Right cardiac atrium (tissue), 5 donors: ENCODE data around the gene YIPF2. TPM values are rescaled to one million over a fixed set of nuclear protein-coding genes. Genes with fewer than 3 reads are reported as not detected.

Source experiments
- ATAC-seq, 2 donors: fragments of 200-7000 bp; cut with Tn5 transposase; one replicate each; pipeline versions ENCODE4 v1.8.0 to v1.9.1; 2020; ENCODE audit warnings: moderate library complexity in 2 of 2, mild to moderate bottlenecking in 1 of 2
- DNase-seq, 3 donors: peaks; one replicate each; pipeline ENCODE4 v3.0.0-alpha.2; 2020
- H3K27ac ChIP-seq: one replicate; pipeline ENCODE4 v1.5.1; 2013; ENCODE audit warnings: mild to moderate bottlenecking, low read length, control low read depth, moderate library complexity
- H3K27me3 ChIP-seq: one replicate; pipeline ENCODE4 v1.6.1; 2013; ENCODE audit not compliant: control insufficient read depth, insufficient read depth
- H3K4me1 ChIP-seq: one replicate; pipeline ENCODE4 v1.6.1; 2013; ENCODE audit warnings: low read length; ENCODE audit not compliant: control insufficient read depth, insufficient read depth
- H3K4me3 ChIP-seq: one replicate; pipeline ENCODE4 v1.5.1; 2013; ENCODE audit warnings: low read length, control low read depth
- H3K9me3 ChIP-seq: one replicate; pipeline ENCODE4 v1.6.1; 2013; ENCODE audit warnings: low read length; ENCODE audit not compliant: control insufficient read depth
- WGBS: extraction: QIAGEN DNeasy Blood & Tissue Kit; methylation state at CpG from one replicate; pipeline ENCODE4 v1.1.7; 2013; 5-methylcytosine and 5-hydroxymethylcytosine counted together
- intact Hi-C, 4 donors: fragments of 100-400 bp; cut with DNase I; formaldehyde crosslinking; loops; one replicate each; pipeline versions ENCODE4 v1.11.0 to v1.14.0; 2022 to 2023
- polyA plus RNA-seq: library from polyadenylated mRNA; stranded (reverse); fragments of 200-250 nt; gene quantifications from one replicate; pipeline ENCODE4 v1.2.3, GENCODE V29; 2013
- total RNA-seq, 4 donors: library from RNA; stranded (reverse); fragmentation: NEBNext Ultra II Directional; extraction: Animal tissue kit (Norgen Biotek cat#: 25700); gene quantifications; one replicate each; pipeline ENCODE4 v1.2.1, GENCODE V29; 2021
- donor health status: healthy with polysubstance abuse.
- donor health status: DM: no; HTN: yes; CAD: no.
- donor health status: DM: no; HTN: no; CAD: no.
- donor health status: DM: no; HTN: yes; CAD: no; lungs with severe emphysema.
- donor health status: DM: yes; HTN: yes; CAD: no.

Gene YIPF2
- total and polyA plus RNA-seq, 5 donors: 19.3 to 26.5 (median 24.5) TPM

DNA sequence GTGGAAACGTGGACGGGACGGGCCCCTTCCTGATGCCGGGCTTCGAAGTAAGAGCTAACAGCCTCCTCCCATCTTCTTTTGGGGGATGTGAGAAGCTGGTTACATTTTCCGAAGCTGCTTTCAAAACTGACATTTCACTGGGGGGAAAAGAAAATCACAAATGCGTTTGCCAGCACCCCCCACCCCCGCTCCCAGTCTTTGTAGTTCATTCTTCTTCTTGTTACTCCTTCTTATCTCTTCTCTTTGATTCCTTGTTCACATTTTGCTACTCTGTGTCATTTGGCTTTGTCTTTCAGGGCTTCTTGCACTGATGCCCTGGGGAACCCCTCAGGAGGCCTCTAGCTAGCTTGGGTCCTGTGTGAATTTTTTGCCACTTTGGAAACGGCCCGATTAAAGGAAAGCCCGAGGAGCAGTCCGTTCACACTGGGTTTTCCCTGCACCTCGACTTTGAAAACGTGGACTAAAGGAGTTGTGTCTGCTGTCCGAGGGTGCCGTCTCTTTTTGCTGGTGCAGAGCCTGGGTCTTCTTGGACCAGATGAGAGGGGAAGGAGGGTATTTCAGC lies 55.8 kb downstream of the YIPF2 start:
- Histone ChIP-seq H3K27me3 (no peaks in the 10 kb centered on the region), H3K4me1 (peaks cover 2% of the 10 kb centered on the region), H3K9me3 (no peaks in the 10 kb centered on the region), H3K4me3 (peak overlapping the region; percentile 98), H3K27ac (no peak overlapping the region)
- ATAC-seq (no peak), DNase-seq (no peak)
- WGBS: 8% methylated on average over 16 of the region's 16 CpGs
- intact Hi-C loops: loop anchor here in 3 of 4 donors (5.0 to 10.0 kb wide), 2 partner anchors 52 to 55 kb away; partner anchors contain the start of genes TIMM29 (in 3 of the 3) and YIPF2 (in 3 of the 3)

Other genes with a start within 250 kb of the YIPF2 start
- 10 to 100 TPM; 23.7 to 30.7 (median 26.1) TPM for gene QTRT1, start 227.2 kb downstream of the YIPF2 start, total RNA-seq
- gene QTRT1, start 227.2 kb downstream of the YIPF2 start, polyA plus RNA-seq: 33.1 TPM
- 100 to 1,000 TPM; 176 to 202 (median 189) TPM for gene DNM2, start 210.6 kb downstream of the YIPF2 start, total RNA-seq
- gene DNM2, start 210.6 kb downstream of the YIPF2 start, polyA plus RNA-seq: 129 TPM
- gene TMED1, start 92.4 kb downstream of the YIPF2 start, total RNA-seq: 10 to 100 TPM; 24.6 to 30.4 (median 27.8) TPM
- 43.4 TPM for gene TMED1, start 92.4 kb downstream of the YIPF2 start, polyA plus RNA-seq
- 1 to 10 TPM in 1 of 4 donors, under 1 TPM in 3; 0.39 to 1.4 (median 0.64) TPM for gene C19orf38, start 80.2 kb downstream of the YIPF2 start, total RNA-seq
- gene C19orf38, start 80.2 kb downstream of the YIPF2 start, polyA plus RNA-seq: 0.23 TPM
- gene CARM1, start 57.1 kb downstream of the YIPF2 start, total RNA-seq: 10 to 100 TPM; 30.8 to 37.2 (median 32.6) TPM
- 35.2 TPM for gene CARM1, start 57.1 kb downstream of the YIPF2 start, polyA plus RNA-seq
- gene TIMM29, start 172 bp upstream of the YIPF2 start, total RNA-seq: 10 to 100 TPM; 12.2 to 14.5 (median 13.0) TPM
- 14.1 TPM for gene TIMM29, start 172 bp upstream of the YIPF2 start, polyA plus RNA-seq
- 10 to 100 TPM; 33.1 to 49.6 (median 45.6) TPM for gene SMARCA4, start 32.4 kb upstream of the YIPF2 start, total RNA-seq
- 39.7 TPM for gene SMARCA4, start 32.4 kb upstream of the YIPF2 start, polyA plus RNA-seq
- 100 to 1,000 TPM in 1 of 4 donors, 10 to 100 TPM in 2, 1 to 10 TPM in 1; 7.6 to 101 (median 21.6) TPM for gene LDLR, start 160.8 kb upstream of the YIPF2 start, total RNA-seq
- gene LDLR, start 160.8 kb upstream of the YIPF2 start, polyA plus RNA-seq: 19.3 TPM
- gene SPC24, start 227.1 kb upstream of the YIPF2 start, total RNA-seq: 1 to 10 TPM in 3 of 4 donors, under 1 TPM in 1; 0.56 to 4.4 (median 3.4) TPM
- gene SPC24, start 227.1 kb upstream of the YIPF2 start, polyA plus RNA-seq: 1.6 TPM